ENCODE results near the gene CES3. TPM values are rescaled to one million over a fixed set of nuclear protein-coding genes. Genes with fewer than 3 reads are reported as not detected.

The CES3 gene
- total and polyA plus RNA-seq, 2 donors (not counting 3 experiments of a cell fraction or from before 2014, with no cell fraction given): 0.10 TPM; not detected in 1

DNA sequence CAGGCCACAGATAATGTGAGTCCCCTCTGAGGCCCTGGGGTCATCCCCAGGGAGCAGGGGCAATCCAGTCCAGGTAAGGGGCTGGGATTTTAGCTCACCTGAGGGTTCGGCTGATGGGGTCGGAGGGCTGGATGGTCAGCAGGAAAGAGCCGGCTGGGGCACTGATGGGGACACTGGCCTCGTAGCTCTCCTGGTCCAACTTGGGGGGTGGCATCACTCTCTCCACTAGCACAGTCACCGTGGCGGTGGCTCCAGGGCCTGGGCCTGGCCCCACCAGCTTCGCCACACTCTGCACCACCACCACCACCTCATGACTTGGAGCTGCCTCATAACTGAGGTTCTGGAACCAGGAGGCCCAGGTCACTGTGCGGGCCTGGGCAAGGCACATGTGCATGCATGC is 49.3 kb upstream of the CES3 start:
- intact Hi-C loops (cut with micrococcal nuclease) (no loop called here), dilution Hi-C loops (cut with MboI; ENCODE audit: extremely low pct_ligation_motif_present, low sequenced_read_pairs) (no loop called here)
- no peak overlapping the region for H3K9ac ChIP-seq (replicated peaks; ENCODE audit: extremely low read depth, insufficient read depth, low read length)
- H3K27ac ChIP-seq (ENCODE audit: insufficient read depth, low read depth, low read length): no peak overlapping the region
- H3K9me3 ChIP-seq (replicated peaks; ENCODE audit: control insufficient read depth, insufficient read depth, low read length): no peaks in the 10 kb centered on the region
- ChIA-PET CTCF (interaction anchor here (2.9 to 3.1 kb wide), 2 partner anchors 15 to 17 kb away, joined by 13 to 18 read pairs; no protein-coding TSS in a partner anchor), POLR2A (no interaction called here)
- no peaks in the 10 kb centered on the region for H3K4me1 ChIP-seq (ENCODE audit: control insufficient read depth, extremely low read depth, insufficient read depth, low read length)
- H3K4me2 ChIP-seq (ENCODE audit: insufficient read depth, low read length): no peak overlapping the region
- H3K27me3 ChIP-seq (ENCODE audit: control insufficient read depth in 2 of 2, insufficient read depth in 2 of 2, low read length in 2 of 2): peaks cover 0 to 4% of the 10 kb centered on the region in 2 experiments
- TF ChIP-seq MYC (IDR thresholded peaks at IDR 0.05; ENCODE audit: low read depth, low read length): no peak
- TF ChIP-seq, protein P1, sequence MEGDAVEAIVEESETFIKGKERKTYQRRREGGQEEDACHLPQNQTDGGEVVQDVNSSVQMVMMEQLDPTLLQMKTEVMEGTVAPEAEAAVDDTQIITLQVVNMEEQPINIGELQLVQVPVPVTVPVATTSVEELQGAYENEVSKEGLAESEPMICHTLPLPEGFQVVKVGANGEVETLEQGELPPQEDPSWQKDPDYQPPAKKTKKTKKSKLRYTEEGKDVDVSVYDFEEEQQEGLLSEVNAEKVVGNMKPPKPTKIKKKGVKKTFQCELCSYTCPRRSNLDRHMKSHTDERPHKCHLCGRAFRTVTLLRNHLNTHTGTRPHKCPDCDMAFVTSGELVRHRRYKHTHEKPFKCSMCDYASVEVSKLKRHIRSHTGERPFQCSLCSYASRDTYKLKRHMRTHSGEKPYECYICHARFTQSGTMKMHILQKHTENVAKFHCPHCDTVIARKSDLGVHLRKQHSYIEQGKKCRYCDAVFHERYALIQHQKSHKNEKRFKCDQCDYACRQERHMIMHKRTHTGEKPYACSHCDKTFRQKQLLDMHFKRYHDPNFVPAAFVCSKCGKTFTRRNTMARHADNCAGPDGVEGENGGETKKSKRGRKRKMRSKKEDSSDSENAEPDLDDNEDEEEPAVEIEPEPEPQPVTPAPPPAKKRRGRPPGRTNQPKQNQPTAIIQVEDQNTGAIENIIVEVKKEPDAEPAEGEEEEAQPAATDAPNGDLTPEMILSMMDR (IDR thresholded peaks at IDR 0.05; ENCODE audit: extremely low read depth in 1 of 2, insufficient read depth in 1 of 2, low read depth in 1 of 2, low read length in 2 of 2): no peak
- no peaks in the 10 kb centered on the region for H4K20me1 ChIP-seq (replicated peaks; ENCODE audit: control insufficient read depth, extremely low read depth, insufficient read depth, low read length)
- H3K9me1 ChIP-seq (replicated peaks; ENCODE audit: control insufficient read depth, extremely low read depth, insufficient read depth, low read length): no peaks in the 10 kb centered on the region
- no peak overlapping the region for H2AFZ ChIP-seq (ENCODE audit: low read depth, low read length)
- no peaks in the 10 kb centered on the region for H3K79me2 ChIP-seq (ENCODE audit: control insufficient read depth, insufficient read depth, low read length)
- DNase-seq (ENCODE audit: low read depth, low spot score) (no peak), FAIRE-seq (no peak)
- BruUV-seq (replicated peaks): no TSS peak
- no peaks in the 10 kb centered on the region for H3K36me3 ChIP-seq (ENCODE audit: control insufficient read depth in 2 of 2, extremely low read depth in 1 of 2, insufficient read depth in 2 of 2, low read length in 2 of 2)
- no peak overlapping the region for H3K4me3 ChIP-seq (replicated peaks in 1 of 3; ENCODE audit: insufficient read depth in 1 of 3, low read depth in 1 of 3, low read length in 3 of 3)

DNA sequence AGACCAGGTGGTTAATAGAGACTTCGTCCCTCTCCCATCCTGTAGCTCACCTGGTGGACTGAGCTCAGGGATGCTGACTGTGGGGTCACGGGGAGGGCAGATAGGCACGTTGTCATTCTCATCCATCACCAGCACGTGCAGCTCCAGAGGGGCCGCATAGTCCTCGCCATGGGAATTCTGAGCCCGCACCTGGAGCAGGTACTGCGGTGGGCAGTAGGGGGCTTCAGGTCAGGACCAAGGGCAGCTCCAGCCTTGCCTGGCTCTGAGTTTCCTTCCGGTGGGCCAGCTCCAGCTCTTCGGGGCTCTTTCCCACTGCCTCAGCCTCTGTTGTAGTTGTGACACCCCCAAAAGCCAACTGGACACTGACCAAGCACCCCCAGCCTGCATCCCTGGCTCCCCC is 48.0 kb upstream of the CES3 start:
- Histone ChIP-seq H4K20me1 (replicated peaks; ENCODE audit: control insufficient read depth, extremely low read depth, insufficient read depth, low read length) (no peaks in the 10 kb centered on the region), H3K4me1 (ENCODE audit: control insufficient read depth, extremely low read depth, insufficient read depth, low read length) (no peaks in the 10 kb centered on the region), H3K27me3 (ENCODE audit: control insufficient read depth in 2 of 2, insufficient read depth in 2 of 2, low read length in 2 of 2) (peaks cover 0 to 4% of the 10 kb centered on the region in 2 experiments), H2AFZ (ENCODE audit: low read depth, low read length) (no peak overlapping the region), H3K9me3 (replicated peaks; ENCODE audit: control insufficient read depth, insufficient read depth, low read length) (no peaks in the 10 kb centered on the region), H3K9ac (replicated peaks; ENCODE audit: extremely low read depth, insufficient read depth, low read length) (no peak overlapping the region), H3K4me2 (ENCODE audit: insufficient read depth, low read length) (no peak overlapping the region), H3K4me3 (replicated peaks in 1 of 3; ENCODE audit: insufficient read depth in 1 of 3, low read depth in 1 of 3, low read length in 3 of 3) (no peak overlapping the region), H3K9me1 (replicated peaks; ENCODE audit: control insufficient read depth, extremely low read depth, insufficient read depth, low read length) (no peaks in the 10 kb centered on the region), H3K79me2 (ENCODE audit: control insufficient read depth, insufficient read depth, low read length) (no peaks in the 10 kb centered on the region), H3K27ac (ENCODE audit: insufficient read depth, low read depth, low read length) (no peak overlapping the region), H3K36me3 (ENCODE audit: control insufficient read depth in 2 of 2, extremely low read depth in 1 of 2, insufficient read depth in 2 of 2, low read length in 2 of 2) (no peaks in the 10 kb centered on the region)
- intact Hi-C loops (cut with micrococcal nuclease) (no loop called here), dilution Hi-C loops (cut with MboI; ENCODE audit: extremely low pct_ligation_motif_present, low sequenced_read_pairs) (no loop called here)
- TF ChIP-seq GATA2 (IDR thresholded peaks at IDR 0.05; ENCODE audit: insufficient read depth, insufficient read length, low read depth, low read length) (no peak), EZH2 (IDR thresholded peaks at IDR 0.05; ENCODE audit: borderline replicate concordance, low read depth, low read length, severe bottlenecking) (no peak), JUN (IDR thresholded peaks at IDR 0.05; ENCODE audit: borderline replicate concordance, insufficient read depth, insufficient read length, low read depth) (no peak), FOS (IDR thresholded peaks at IDR 0.05; ENCODE audit: borderline replicate concordance, insufficient read depth, low read length) (no peak), POLR2A (IDR thresholded peaks at IDR 0.05; ENCODE audit: low read depth, low read length) (no peak), POLR2AphosphoS5 (IDR thresholded peaks at IDR 0.05; ENCODE audit: insufficient read depth, low read depth, low read length) (no peak), MYC (IDR thresholded peaks at IDR 0.05; ENCODE audit: low read depth, low read length) (no peak)
- TF ChIP-seq, protein P1 (IDR thresholded peaks at IDR 0.05; ENCODE audit: extremely low read depth in 1 of 2, insufficient read depth in 1 of 2, low read depth in 1 of 2, low read length in 2 of 2): no peak
- TF ChIP-seq, protein P2, sequence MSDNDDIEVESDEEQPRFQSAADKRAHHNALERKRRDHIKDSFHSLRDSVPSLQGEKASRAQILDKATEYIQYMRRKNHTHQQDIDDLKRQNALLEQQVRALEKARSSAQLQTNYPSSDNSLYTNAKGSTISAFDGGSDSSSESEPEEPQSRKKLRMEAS (IDR thresholded peaks at IDR 0.05; ENCODE audit: insufficient read depth, insufficient read length): no peak
- ChIA-PET POLR2A (no interaction called here), CTCF (interaction anchor here (1.1 to 1.3 kb wide), 2 partner anchors 16 to 18 kb away, joined by 3 to 5 read pairs; no protein-coding TSS in a partner anchor)
- FAIRE-seq (no peak), DNase-seq (ENCODE audit: low read depth, low spot score) (no peak)
- BruUV-seq (replicated peaks): no TSS peak

Data from endothelial cell of umbilical vein (primary cell).